BLaER1 (cell line): ENCODE results near the gene ZFAND3.

Experiments used
- H3K27ac ChIP-seq: shearing (Covaris generic); formaldehyde crosslinking; 2 replicates; pipeline ENCODE4 v1.8.1; 2022
- H3K27me3 ChIP-seq: shearing (Covaris generic); formaldehyde crosslinking; 2 replicates; pipeline ENCODE4 v1.8.1; 2022
- H3K36me3 ChIP-seq: shearing (Covaris generic); formaldehyde crosslinking; 2 replicates; pipeline ENCODE4 v1.8.1; 2022
- H3K4me1 ChIP-seq: shearing (Covaris generic); formaldehyde crosslinking; 2 replicates; pipeline ENCODE4 v1.8.1; 2022
- H3K4me2 ChIP-seq: shearing (Covaris generic); formaldehyde crosslinking; 2 replicates; pipeline ENCODE4 v1.8.1; 2022
- H3K4me3 ChIP-seq: shearing (Covaris generic); formaldehyde crosslinking; 2 replicates; pipeline ENCODE4 v1.8.1; 2022
- H3K9ac ChIP-seq: shearing (Covaris generic); formaldehyde crosslinking; 2 replicates; pipeline ENCODE4 v1.8.1; 2022
- H3K9me3 ChIP-seq: shearing (Covaris generic); formaldehyde crosslinking; 2 replicates; pipeline ENCODE4 v1.8.1; 2022
- H4K20me1 ChIP-seq: shearing (Covaris generic); formaldehyde crosslinking; 2 replicates; pipeline ENCODE4 v1.8.1; 2022
- Cebpa-rat ChIP-seq: shearing (Covaris generic); IDR thresholded peaks from 2 replicates; pipeline ENCODE4 v1.8.1; 2022

The ZFAND3 gene

GRCh38 chr6:38184585-38185080 is 365.1 kb downstream of the ZFAND3 start:
- TF ChIP-seq Cebpa-rat = no peak
- no peak overlapping the region for H3K27ac ChIP-seq

GRCh38 chr6:38185244-38185643 is 365.7 kb downstream of the ZFAND3 start:
- Histone ChIP-seq H3K4me2 (no peak overlapping the region), H3K9ac (no peak overlapping the region), H3K36me3 (no peaks in the 10 kb centered on the region), H3K9me3 (no peaks in the 10 kb centered on the region), H3K27ac (no peak overlapping the region), H3K4me1 (no peaks in the 10 kb centered on the region), H3K27me3 (no peaks in the 10 kb centered on the region), H3K4me3 (no peak overlapping the region), H4K20me1 (no peaks in the 10 kb centered on the region)
- TF ChIP-seq Cebpa-rat = no peak

More at GRCh38 chr6:38184585-38185080, 365.1 kb downstream of the ZFAND3 start:
- Histone ChIP-seq H3K27me3 (no peaks in the 10 kb centered on the region), H3K4me3 (no peak overlapping the region), H3K4me1 (no peaks in the 10 kb centered on the region), H3K9ac (no peak overlapping the region), H3K36me3 (no peaks in the 10 kb centered on the region), H4K20me1 (no peaks in the 10 kb centered on the region), H3K9me3 (no peaks in the 10 kb centered on the region), H3K4me2 (no peak overlapping the region)

- H4K20me1 ChIP-seq = no peaks in the 10 kb centered on the region
Observed at GRCh38 chr6:38185752-38186151, 366.2 kb downstream of the ZFAND3 start.

GRCh38 chr6:38187325-38187724 is 367.8 kb downstream of the ZFAND3 start:
- no peak overlapping the region for H3K27ac ChIP-seq
- no peaks in the 10 kb centered on the region for H3K9me3 ChIP-seq
- no peak for TF ChIP-seq Cebpa-rat
- H3K4me3 ChIP-seq = no peak overlapping the region
- no peaks in the 10 kb centered on the region for H3K4me1 ChIP-seq
- H4K20me1 ChIP-seq = no peaks in the 10 kb centered on the region
- H3K27me3 ChIP-seq = no peaks in the 10 kb centered on the region
- H3K9ac ChIP-seq = no peak overlapping the region
- no peak overlapping the region for H3K4me2 ChIP-seq
- no peaks in the 10 kb centered on the region for H3K36me3 ChIP-seq

More at GRCh38 chr6:38185752-38186151, 366.2 kb downstream of the ZFAND3 start:
- no peaks in the 10 kb centered on the region for H3K4me1 ChIP-seq
- no peaks in the 10 kb centered on the region for H3K9me3 ChIP-seq
- H3K4me2 ChIP-seq = no peak overlapping the region
- no peaks in the 10 kb centered on the region for H3K27me3 ChIP-seq
- no peak overlapping the region for H3K27ac ChIP-seq
- H3K36me3 ChIP-seq = no peaks in the 10 kb centered on the region
- no peak for TF ChIP-seq Cebpa-rat
- H3K4me3 ChIP-seq = no peak overlapping the region
- H3K9ac ChIP-seq = no peak overlapping the region

- Histone ChIP-seq H3K9ac (no peak overlapping the region), H3K4me1 (no peaks in the 10 kb centered on the region), H3K4me2 (no peak overlapping the region), H3K4me3 (no peak overlapping the region), H3K9me3 (no peaks in the 10 kb centered on the region), H3K36me3 (no peaks in the 10 kb centered on the region), H3K27ac (no peak overlapping the region), H4K20me1 (no peaks in the 10 kb centered on the region), H3K27me3 (no peaks in the 10 kb centered on the region)
- no peak for TF ChIP-seq Cebpa-rat
Observed at GRCh38 chr6:38187811-38188590, 368.5 kb downstream of the ZFAND3 start.

GRCh38 chr6:38188677-38189335 is 369.3 kb downstream of the ZFAND3 start:
- H3K4me1 ChIP-seq = no peaks in the 10 kb centered on the region
- no peak overlapping the region for H3K4me2 ChIP-seq
- H3K9ac ChIP-seq = no peak overlapping the region
- no peaks in the 10 kb centered on the region for H3K27me3 ChIP-seq
- H3K4me3 ChIP-seq = no peak overlapping the region
- no peak for TF ChIP-seq Cebpa-rat
- H4K20me1 ChIP-seq = no peaks in the 10 kb centered on the region
- H3K9me3 ChIP-seq = no peaks in the 10 kb centered on the region
- no peak overlapping the region for H3K27ac ChIP-seq
- H3K36me3 ChIP-seq = no peaks in the 10 kb centered on the region

GRCh38 chr6:38191418-38191817 is 371.9 kb downstream of the ZFAND3 start:
- Histone ChIP-seq H4K20me1 (no peaks in the 10 kb centered on the region), H3K9me3 (no peaks in the 10 kb centered on the region), H3K36me3 (no peaks in the 10 kb centered on the region), H3K4me2 (no peak overlapping the region), H3K4me1 (no peaks in the 10 kb centered on the region), H3K27me3 (no peaks in the 10 kb centered on the region), H3K27ac (no peak overlapping the region), H3K4me3 (no peak overlapping the region), H3K9ac (no peak overlapping the region)
- TF ChIP-seq Cebpa-rat = no peak

GRCh38 chr6:38192011-38192410 is 372.5 kb downstream of the ZFAND3 start:
- Histone ChIP-seq H3K4me3 (no peak overlapping the region), H3K4me1 (no peaks in the 10 kb centered on the region), H4K20me1 (no peaks in the 10 kb centered on the region), H3K9ac (no peak overlapping the region), H3K4me2 (no peak overlapping the region), H3K36me3 (no peaks in the 10 kb centered on the region), H3K27ac (no peak overlapping the region), H3K9me3 (no peaks in the 10 kb centered on the region), H3K27me3 (no peaks in the 10 kb centered on the region)
- no peak for TF ChIP-seq Cebpa-rat

- no peaks in the 10 kb centered on the region for H3K36me3 ChIP-seq
- no peaks in the 10 kb centered on the region for H3K4me1 ChIP-seq
- H3K9me3 ChIP-seq = no peaks in the 10 kb centered on the region
- no peaks in the 10 kb centered on the region for H4K20me1 ChIP-seq
- H3K9ac ChIP-seq = no peak overlapping the region
- H3K4me2 ChIP-seq = no peak overlapping the region
- H3K4me3 ChIP-seq = no peak overlapping the region
- H3K27ac ChIP-seq = no peak overlapping the region
- no peaks in the 10 kb centered on the region for H3K27me3 ChIP-seq
- TF ChIP-seq Cebpa-rat = no peak
Observed at GRCh38 chr6:38192487-38192886, 373.0 kb downstream of the ZFAND3 start.

GRCh38 chr6:38193051-38193450 is 373.5 kb downstream of the ZFAND3 start:
- no peak for TF ChIP-seq Cebpa-rat
- no peaks in the 10 kb centered on the region for H3K4me1 ChIP-seq
- H3K27me3 ChIP-seq = no peaks in the 10 kb centered on the region
- H3K9me3 ChIP-seq = no peaks in the 10 kb centered on the region
- no peak overlapping the region for H3K27ac ChIP-seq
- H3K4me2 ChIP-seq = no peak overlapping the region
- no peak overlapping the region for H3K4me3 ChIP-seq
- no peaks in the 10 kb centered on the region for H3K36me3 ChIP-seq
- H4K20me1 ChIP-seq = no peaks in the 10 kb centered on the region
- H3K9ac ChIP-seq = no peak overlapping the region
